ENCODE measurements around the gene PRSS27.

Gene PRSS27

GRCh38 chr16:2767140-2767731, 47.2 kb upstream of the PRSS27 start:
- no peak for TF ChIP-seq CTCF (IDR thresholded peaks at IDR 0.05; ENCODE audit: unreplicated experiment in 3 of 3)
- H3K27ac Mint-ChIP-seq = no peak overlapping the region
- peaks cover 21% of the 10 kb centered on the region for H3K9me3 Mint-ChIP-seq
- peaks cover 96% of the 10 kb centered on the region for H3K36me3 Mint-ChIP-seq (ENCODE audit: low read depth)
- peaks cover 18% of the 10 kb centered on the region for H3K4me1 Mint-ChIP-seq
- no peaks in the 10 kb centered on the region for H3K27me3 Mint-ChIP-seq (ENCODE audit: low read depth)
- no peak overlapping the region for H3K4me3 Mint-ChIP-seq

GRCh38 chr16:2766430-2767139, 46.6 kb upstream of the PRSS27 start:
- peaks cover 15% of the 10 kb centered on the region for H3K4me1 Mint-ChIP-seq
- H3K9me3 Mint-ChIP-seq = peaks cover 26% of the 10 kb centered on the region
- no peak for TF ChIP-seq CTCF (IDR thresholded peaks at IDR 0.05; ENCODE audit: unreplicated experiment in 3 of 3)
- H3K27ac Mint-ChIP-seq = peak overlapping the region in 1 of 3 experiments; percentile 60
- H3K36me3 Mint-ChIP-seq (ENCODE audit: low read depth) = peaks cover 96% of the 10 kb centered on the region
- no peak overlapping the region for H3K4me3 Mint-ChIP-seq
- no peaks in the 10 kb centered on the region for H3K27me3 Mint-ChIP-seq (ENCODE audit: low read depth)

- TF ChIP-seq CTCF (IDR thresholded peaks at IDR 0.05; ENCODE audit: unreplicated experiment in 3 of 3) = no peak
- peaks cover 96% of the 10 kb centered on the region for H3K36me3 Mint-ChIP-seq (ENCODE audit: low read depth)
- H3K4me3 Mint-ChIP-seq = no peak overlapping the region
- no peak overlapping the region for H3K27ac Mint-ChIP-seq
- peaks cover 8% of the 10 kb centered on the region for H3K4me1 Mint-ChIP-seq
- H3K9me3 Mint-ChIP-seq = peaks cover 32% of the 10 kb centered on the region
- H3K27me3 Mint-ChIP-seq (ENCODE audit: low read depth) = no peaks in the 10 kb centered on the region
These were observed 45.7 kb upstream of the PRSS27 start for GRCh38 chr16:2765462-2766404.

GRCh38 chr16:2764718-2765117, 44.7 kb upstream of the PRSS27 start:
- Mint-ChIP-seq H3K4me3 (no peak overlapping the region), H3K9me3 (peaks cover 35% of the 10 kb centered on the region), H3K4me1 (peaks cover 6% of the 10 kb centered on the region), H3K27ac (no peak overlapping the region), H3K27me3 (ENCODE audit: low read depth) (no peaks in the 10 kb centered on the region), H3K36me3 (ENCODE audit: low read depth) (peaks cover 100% of the 10 kb centered on the region)
- TF ChIP-seq CTCF (IDR thresholded peaks at IDR 0.05; ENCODE audit: unreplicated experiment in 3 of 3) = no peak

- H3K36me3 Mint-ChIP-seq (ENCODE audit: low read depth) = peaks cover 100% of the 10 kb centered on the region
- H3K4me1 Mint-ChIP-seq = no peaks in the 10 kb centered on the region
- no peak for TF ChIP-seq CTCF (IDR thresholded peaks at IDR 0.05; ENCODE audit: unreplicated experiment in 3 of 3)
- no peak overlapping the region for H3K4me3 Mint-ChIP-seq
- peaks cover 40% of the 10 kb centered on the region for H3K9me3 Mint-ChIP-seq
- no peak overlapping the region for H3K27ac Mint-ChIP-seq
- H3K27me3 Mint-ChIP-seq (ENCODE audit: low read depth) = no peaks in the 10 kb centered on the region
These were observed 43.1 kb upstream of the PRSS27 start for GRCh38 chr16:2763173-2763572.

Data from nephron (organoid).